H9 (cell line): ENCODE measurements around the gene CTIF. TPM values are rescaled to one million over a fixed set of nuclear protein-coding genes. Genes with fewer than 3 reads are reported as not detected.

Experiments used
- DNase-seq: peaks from one replicate; pipeline ENCODE4 v3.0.0-alpha.2; 2017
- H2AFZ ChIP-seq: one replicate; pipeline ENCODE4 v1.6.1; 2013; ENCODE audit warnings: mild to moderate bottlenecking, low read length, control low read depth, moderate library complexity
- H2AK5ac ChIP-seq: 2 replicates; pipeline ENCODE4 v1.6.1; 2013; ENCODE audit warnings: low read length, control low read depth, mixed read lengths; ENCODE audit not compliant: insufficient read length
- H2BK120ac ChIP-seq: one replicate; pipeline ENCODE4 v1.6.1; 2013; ENCODE audit warnings: low read depth, mild to moderate bottlenecking, low read length, control low read depth, inconsistent platforms; ENCODE audit not compliant: poor library complexity, severe bottlenecking
- H2BK12ac ChIP-seq: 2 replicates; pipeline ENCODE4 v1.6.1; 2013; ENCODE audit warnings: low read length, control low read depth, mixed read lengths, low read depth; ENCODE audit not compliant: insufficient read length
- H2BK15ac ChIP-seq: 2 replicates; pipeline ENCODE4 v1.6.1; 2013; ENCODE audit warnings: low read depth, low read length, control low read depth
- H2BK20ac ChIP-seq: one replicate; pipeline ENCODE4 v1.6.1; 2013; ENCODE audit warnings: low read depth, mild to moderate bottlenecking, low read length, control low read depth, inconsistent platforms; ENCODE audit not compliant: poor library complexity, severe bottlenecking
- H2BK5ac ChIP-seq: 2 replicates; pipeline ENCODE4 v1.6.1; 2013; ENCODE audit warnings: low read length, control low read depth, mixed read lengths; ENCODE audit not compliant: insufficient read length
- H3K14ac ChIP-seq: 2 replicates; pipeline ENCODE4 v1.6.1; 2013; ENCODE audit warnings: low read length, control low read depth; ENCODE audit not compliant: insufficient read depth
- H3K18ac ChIP-seq: 2 replicates; pipeline ENCODE4 v1.6.1; 2013; ENCODE audit warnings: low read depth, mild to moderate bottlenecking, mixed read lengths, low read length, control low read depth; ENCODE audit not compliant: insufficient read length
- H3K23ac ChIP-seq: 2 replicates; pipeline ENCODE4 v1.6.1; 2013; ENCODE audit warnings: low read length, control low read depth, mixed read lengths, low read depth; ENCODE audit not compliant: insufficient read length
- H3K23me2 ChIP-seq: 2 replicates; pipeline ENCODE4 v1.6.1; 2013; ENCODE audit warnings: low read depth, mild to moderate bottlenecking, mixed read lengths, low read length, control low read depth; ENCODE audit not compliant: insufficient read length, poor library complexity, severe bottlenecking
- H3K27ac ChIP-seq: 2 replicates; pipeline ENCODE4 v1.5.1; 2013; ENCODE audit warnings: low read length, control low read depth, mixed read lengths, low read depth; ENCODE audit not compliant: insufficient read length
- H3K27me3 ChIP-seq: 2 replicates; pipeline ENCODE4 v1.6.1; 2013; ENCODE audit warnings: low read length, control low read depth, inconsistent platforms; ENCODE audit not compliant: insufficient read depth
- H3K4ac ChIP-seq: 2 replicates; pipeline ENCODE4 v1.6.1; 2013; ENCODE audit warnings: low read depth, mild to moderate bottlenecking, control low read depth, inconsistent platforms, low read length, moderate library complexity
- H3K4me1 ChIP-seq: 2 replicates; pipeline ENCODE4 v1.6.1; 2013; ENCODE audit warnings: low read length, control low read depth, inconsistent platforms; ENCODE audit not compliant: insufficient read depth
- H3K4me2 ChIP-seq: 2 replicates; pipeline ENCODE4 v1.6.1; 2013; ENCODE audit warnings: low read length, control low read depth, mixed read lengths; ENCODE audit not compliant: insufficient read length, insufficient read depth
- H3K56ac ChIP-seq: 2 replicates; pipeline ENCODE4 v1.6.1; 2013; ENCODE audit warnings: low read depth, mild to moderate bottlenecking, mixed read lengths, low read length, control low read depth; ENCODE audit not compliant: insufficient read length
- H3K79me1 ChIP-seq: 2 replicates; pipeline ENCODE4 v1.6.1; 2013; ENCODE audit warnings: low read depth, mild to moderate bottlenecking, moderate library complexity, low read length, control low read depth, inconsistent platforms; ENCODE audit not compliant: insufficient read depth, poor library complexity, severe bottlenecking
- H3K79me2 ChIP-seq: 2 replicates; pipeline ENCODE4 v1.6.1; 2013; ENCODE audit warnings: low read length, control low read depth, inconsistent platforms; ENCODE audit not compliant: insufficient read depth
- H3K9ac ChIP-seq: 2 replicates; pipeline ENCODE4 v1.6.1; 2013; ENCODE audit warnings: low read length, control low read depth, mixed read lengths; ENCODE audit not compliant: insufficient read length; ENCODE audit errors: extremely low read depth
- H3K9me3 ChIP-seq: one replicate; pipeline ENCODE4 v1.6.1; 2013; ENCODE audit warnings: low read depth, low read length, inconsistent platforms; ENCODE audit not compliant: control insufficient read depth
- H3T11ph ChIP-seq: one replicate; pipeline ENCODE4 v1.6.1; 2013; ENCODE audit warnings: mild to moderate bottlenecking, low read length, control low read depth, inconsistent platforms
- H4K20me1 ChIP-seq: one replicate; pipeline ENCODE4 v1.6.1; 2013; ENCODE audit not compliant: control insufficient read depth, insufficient read length, insufficient read depth
- H4K5ac ChIP-seq: 2 replicates; pipeline ENCODE4 v1.6.1; 2013; ENCODE audit warnings: low read depth, mild to moderate bottlenecking, mixed read lengths, low read length, control low read depth; ENCODE audit not compliant: insufficient read length
- H4K8ac ChIP-seq: replicated peaks from 2 replicates; pipeline ENCODE4 v1.6.1; 2013; ENCODE audit warnings: low read length, control low read depth, mixed read lengths, low read depth; ENCODE audit not compliant: insufficient read length
- H4K91ac ChIP-seq: 2 replicates; pipeline ENCODE4 v1.6.1; 2013; ENCODE audit warnings: low read depth, mild to moderate bottlenecking, moderate library complexity, mixed read lengths, low read length, control low read depth; ENCODE audit not compliant: insufficient read length
- H3K27ac Mint-ChIP-seq, 3 experiments: 2 replicates in 2 of 3; 3 replicates in 1 of 3; pipeline ENCODE4 v1.8.0; 2020 to 2021; ENCODE audit warnings: mixed read lengths in 3 of 3, mild to moderate bottlenecking in 1 of 3, moderate library complexity in 1 of 3
- H3K27me3 Mint-ChIP-seq: 2 replicates; pipeline ENCODE4 v1.8.0; 2021; ENCODE audit warnings: low read depth, mild to moderate bottlenecking, moderate library complexity, mixed read lengths
- H3K36me3 Mint-ChIP-seq, 3 experiments: 2 replicates in 2 of 3; 3 replicates in 1 of 3; pipeline ENCODE4 v1.8.0; 2020 to 2021; ENCODE audit warnings: low read depth in 3 of 3, mixed read lengths in 3 of 3; ENCODE audit not compliant: insufficient read depth in 1 of 3
- H3K4me1 Mint-ChIP-seq, 2 experiments: 2 replicates each; pipeline ENCODE4 v1.8.0; 2020; ENCODE audit warnings: mixed read lengths in 2 of 2
- H3K4me3 Mint-ChIP-seq, 2 experiments: 2 replicates in 1 of 2; 3 replicates in 1 of 2; pipeline ENCODE4 v1.8.0; 2020 to 2021; ENCODE audit warnings: mild to moderate bottlenecking in 2 of 2, mixed read lengths in 2 of 2, moderate library complexity in 1 of 2
- H3K9me3 Mint-ChIP-seq, 2 experiments: 2 replicates in 1 of 2; 3 replicates in 1 of 2; pipeline ENCODE4 v1.8.0; 2020; ENCODE audit warnings: mild to moderate bottlenecking in 2 of 2, mixed read lengths in 2 of 2, moderate library complexity in 1 of 2
- WGBS: extraction: QIAGEN DNeasy Blood & Tissue Kit; methylation state at CpG from one replicate; pipeline ENCODE4 v1.1.7; 2013; ENCODE audit warnings: missing lambda C conversion rate, low lambda C conversion rate, mixed read lengths; ENCODE audit not compliant: insufficient read length; ENCODE audit errors: extremely low coverage; 5-methylcytosine and 5-hydroxymethylcytosine counted together
- total RNA-seq: library from RNA; stranded (reverse); gene quantifications from 2 replicates; pipeline ENCODE4 v1.2.1, GENCODE V29; 2021
- TF ChIP-seq, protein P1 (sequence below): fragments of 200-600 bp; sonication (generic); conservative IDR thresholded peaks from 3 replicates; pipeline ENCODE4 v1.8.0; 2021; ENCODE audit warnings: antibody characterized with exemption, mild to moderate bottlenecking

Gene CTIF
- total RNA-seq, 1 experiment from 2014 or later, result 15.8 TPM

DNA sequence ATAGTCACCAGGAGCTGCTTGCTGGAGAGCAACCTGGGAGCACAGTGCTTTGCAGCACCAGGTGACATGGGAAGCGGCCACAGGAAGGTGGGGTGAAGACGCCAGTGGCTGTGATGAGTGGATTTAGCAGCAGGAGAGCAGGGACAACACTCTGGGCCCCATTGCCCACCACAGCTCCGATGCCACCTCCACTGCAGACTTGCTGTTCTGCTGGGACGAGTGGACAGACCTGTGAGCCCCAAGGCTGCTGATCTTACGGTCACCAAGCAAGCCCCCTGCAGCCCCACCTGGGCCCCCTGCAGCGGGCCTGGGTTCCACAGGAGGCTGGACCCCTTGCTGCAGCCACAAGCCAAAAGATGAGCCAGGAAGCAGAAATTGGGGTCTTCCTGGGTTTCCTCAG, 73.7 kb downstream of the CTIF start:
- Mint-ChIP-seq H3K9me3 (no peaks in the 10 kb centered on the region), H3K4me1 (peaks cover 12 to 20% of the 10 kb centered on the region in 2 experiments), H3K27me3 (no peaks in the 10 kb centered on the region), H3K36me3 (no peaks in the 10 kb centered on the region; a peak in 1 of 7 replicates), H3K4me3 (no peak overlapping the region), H3K27ac (peak overlapping the region in 1 of 3 experiments; percentile 25; a peak in 1 of 7 replicates)
- H3K9me3 ChIP-seq, result no peaks in the 10 kb centered on the region
- H3K14ac ChIP-seq, result no peak overlapping the region
- H2BK120ac ChIP-seq, result no peak overlapping the region
- no peak overlapping the region for H3K27ac ChIP-seq
- DNase-seq, result no peak
- H3K79me1 ChIP-seq, result no peaks in the 10 kb centered on the region
- H3K56ac ChIP-seq, result no peak overlapping the region
- H4K8ac ChIP-seq, result no peak overlapping the region
- H3K4ac ChIP-seq, result no peak overlapping the region
- no peak overlapping the region for H2BK5ac ChIP-seq
- H3K79me2 ChIP-seq, result no peaks in the 10 kb centered on the region
- H2AK5ac ChIP-seq, result no peak overlapping the region
- H3K23me2 ChIP-seq, result no peaks in the 10 kb centered on the region
- H3K4me2 ChIP-seq, result no peak overlapping the region
- H3K4me1 ChIP-seq, result no peaks in the 10 kb centered on the region; the same call in 1 of the 2 replicates
- H4K20me1 ChIP-seq, result peaks cover 3% of the 10 kb centered on the region
- H2BK12ac ChIP-seq, result no peak overlapping the region
- H2AFZ ChIP-seq, result no peak overlapping the region
- no peak overlapping the region for H2BK15ac ChIP-seq
- H3K18ac ChIP-seq, result no peak overlapping the region
- TF ChIP-seq, protein P1, sequence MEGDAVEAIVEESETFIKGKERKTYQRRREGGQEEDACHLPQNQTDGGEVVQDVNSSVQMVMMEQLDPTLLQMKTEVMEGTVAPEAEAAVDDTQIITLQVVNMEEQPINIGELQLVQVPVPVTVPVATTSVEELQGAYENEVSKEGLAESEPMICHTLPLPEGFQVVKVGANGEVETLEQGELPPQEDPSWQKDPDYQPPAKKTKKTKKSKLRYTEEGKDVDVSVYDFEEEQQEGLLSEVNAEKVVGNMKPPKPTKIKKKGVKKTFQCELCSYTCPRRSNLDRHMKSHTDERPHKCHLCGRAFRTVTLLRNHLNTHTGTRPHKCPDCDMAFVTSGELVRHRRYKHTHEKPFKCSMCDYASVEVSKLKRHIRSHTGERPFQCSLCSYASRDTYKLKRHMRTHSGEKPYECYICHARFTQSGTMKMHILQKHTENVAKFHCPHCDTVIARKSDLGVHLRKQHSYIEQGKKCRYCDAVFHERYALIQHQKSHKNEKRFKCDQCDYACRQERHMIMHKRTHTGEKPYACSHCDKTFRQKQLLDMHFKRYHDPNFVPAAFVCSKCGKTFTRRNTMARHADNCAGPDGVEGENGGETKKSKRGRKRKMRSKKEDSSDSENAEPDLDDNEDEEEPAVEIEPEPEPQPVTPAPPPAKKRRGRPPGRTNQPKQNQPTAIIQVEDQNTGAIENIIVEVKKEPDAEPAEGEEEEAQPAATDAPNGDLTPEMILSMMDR, result no peak
- WGBS, result no CpG with 5 or more reads among the region's 6 CpGs
- no peak overlapping the region for H3K9ac ChIP-seq
- no peak overlapping the region for H4K5ac ChIP-seq
- H4K91ac ChIP-seq, result no peak overlapping the region
- no peak overlapping the region for H2BK20ac ChIP-seq
- H3K23ac ChIP-seq, result no peak overlapping the region
- H3K27me3 ChIP-seq, result no peaks in the 10 kb centered on the region
- H3T11ph ChIP-seq, result no peak overlapping the region
